K562 (cell line): ENCODE data around the gene FCGBP. TPM values are rescaled to one million over a fixed set of nuclear protein-coding genes. Genes with fewer than 3 reads are reported as not detected.

Experiments
- ATAC-seq: fragments of 200-7000 bp; cut with Tn5 transposase; 3 replicates; pipeline ENCODE4 v1.9.1; 2020; ENCODE audit warnings: moderate library complexity
- BruUV-seq: library from RNA; stranded (reverse); fragments of 400-500 nt; replicated peaks from 2 replicates; lab custom pipeline; 2021; lab: Mats Ljungman, UMichigan
- CTCF ChIA-PET: fragments of 300-600 bp; formaldehyde crosslinking; extraction: SDS; loops from one replicate; lab custom pipeline; 2021; ENCODE audit warnings: low intra/inter-chr PET ratio; lab: Yijun Ruan, JAX
- POLR2A ChIA-PET: fragments of 300-600, 350-650 bp; sonication (Branson Sonifier 250); formaldehyde crosslinking; extraction: SDS; loops from one replicate; lab custom pipeline; 2021; ENCODE audit warnings: antibody characterized with exemption, inconsistent platforms; lab: Yijun Ruan, JAX
- DNase-seq, 4 experiments: peaks; one replicate each; pipeline versions ENCODE4 v3.0.0 to v3.0.0-alpha.2; 2011 to 2018; ENCODE audit warnings: low spot score in 3 of 4, mixed read lengths in 3 of 4; ENCODE audit errors: extremely low read depth in 1 of 4
- FAIRE-seq: peaks from 2 replicates; lab custom pipeline; 2011; peaks lifted over from hg19 to GRCh38; lab: Jason Lieb, UNC
- H2AFZ ChIP-seq: 2 replicates; pipeline ENCODE4 v1.6.0; 2011; ENCODE audit warnings: low read depth, low read length, control low read depth, inconsistent platforms
- H3K27ac ChIP-seq: fragments of 200-600 bp; 3 replicates; pipeline ENCODE4 v1.8.0; 2011; ENCODE audit warnings: low read depth, mild to moderate bottlenecking, control low read depth, inconsistent platforms, low read length, moderate library complexity, mixed read lengths; ENCODE audit errors: extremely low read depth
- H3K27me3 ChIP-seq, 2 experiments: fragments of 300-600 bp in 1 of 2; 2 replicates in 1 of 2; 3 replicates in 1 of 2; pipeline versions ENCODE4 v1.6.0 to v1.8.0; 2011; ENCODE audit warnings: inconsistent platforms in 2 of 2, low read length in 2 of 2, mild to moderate bottlenecking in 1 of 2, mixed read lengths in 1 of 2, moderate library complexity in 1 of 2; ENCODE audit not compliant: control insufficient read depth in 2 of 2, insufficient read depth in 2 of 2
- H3K36me3 ChIP-seq: fragments of 300-600 bp; 3 replicates; pipeline ENCODE4 v1.8.0; 2011; ENCODE audit warnings: mild to moderate bottlenecking, low read length, inconsistent platforms; ENCODE audit not compliant: control insufficient read depth, insufficient read depth
- H3K4me1 ChIP-seq, 2 experiments: fragments of 200-600 bp in 1 of 2; replicated peaks in 1 of 2; 2 replicates in 1 of 2; 3 replicates in 1 of 2; pipeline versions ENCODE4 v1.5.1 to v1.8.0; 2011; ENCODE audit warnings: inconsistent platforms in 2 of 2, low read length in 2 of 2, mild to moderate bottlenecking in 1 of 2, mixed read lengths in 1 of 2, moderate library complexity in 1 of 2; ENCODE audit not compliant: control insufficient read depth in 2 of 2, insufficient read depth in 2 of 2
- H3K4me2 ChIP-seq: 2 replicates; pipeline ENCODE4 v1.6.1; 2011; ENCODE audit warnings: low read length, control low read depth, inconsistent platforms, mixed read lengths; ENCODE audit not compliant: insufficient read depth
- H3K4me3 ChIP-seq: fragments of 200-600 bp; sonication (generic), shearing (Covaris generic); 2 replicates; pipeline ENCODE4 v1.5.1; 2016; ENCODE audit warnings: control low read depth, inconsistent platforms
- H3K79me2 ChIP-seq: fragments of 200-600 bp; 3 replicates; pipeline ENCODE4 v1.8.0; 2011; ENCODE audit warnings: low read length, inconsistent platforms; ENCODE audit not compliant: control insufficient read depth, insufficient read depth
- H3K9ac ChIP-seq, 2 experiments: 2 replicates each; pipeline versions ENCODE4 v1.6.0 to v1.6.1; 2011; ENCODE audit warnings: low read depth in 2 of 2, low read length in 2 of 2, control low read depth in 1 of 2, inconsistent platforms in 1 of 2, mild to moderate bottlenecking in 1 of 2, mixed read lengths in 1 of 2; ENCODE audit not compliant: insufficient read depth in 1 of 2
- H3K9me1 ChIP-seq: one replicate; pipeline ENCODE4 v1.6.0; 2011; ENCODE audit warnings: inconsistent platforms, mild to moderate bottlenecking, low read length, moderate library complexity; ENCODE audit not compliant: control insufficient read depth, insufficient read depth
- H3K9me3 ChIP-seq: replicated peaks from 2 replicates; pipeline ENCODE4 v1.5.1; 2011; ENCODE audit warnings: low read depth, low read length, inconsistent platforms; ENCODE audit not compliant: control insufficient read depth, insufficient read depth
- H4K20me1 ChIP-seq: replicated peaks from 2 replicates; pipeline ENCODE4 v1.6.1; 2011; ENCODE audit warnings: low read length, inconsistent platforms, mixed read lengths; ENCODE audit not compliant: control insufficient read depth, insufficient read depth
- NFXL1 ChIP-seq: fragments of 450-650 bp; formaldehyde crosslinking; IDR thresholded peaks from 2 replicates; pipeline ENCODE4 v1.4.0; 2021; ENCODE audit warnings: mild to moderate bottlenecking
- RBM22 ChIP-seq: fragments of 200-400 bp; formaldehyde crosslinking; IDR thresholded peaks from 2 replicates; pipeline ENCODE4 v1.6.1; 2018; ENCODE audit warnings: low read length, low read depth; ENCODE audit not compliant: poor library complexity, severe bottlenecking
- TRIM24 ChIP-seq, 2 experiments: fragments of 450-650 bp; IDR thresholded peaks; 2 replicates each; pipeline ENCODE4 v1.6.1; 2016
- TRIM28 ChIP-seq: fragments of 450-650 bp; IDR thresholded peaks from 2 replicates; pipeline ENCODE4 v1.6.1; 2017
- UBTF ChIP-seq, 2 experiments: IDR thresholded peaks; 2 replicates each; pipeline ENCODE4 v1.6.1; 2012; ENCODE audit warnings: improper control_type of control experiment in 2 of 2, low read depth in 2 of 2, low read length in 2 of 2, borderline replicate concordance in 1 of 2
- WGBS: fragments of 100-300 bp; shearing (Covaris generic); methylation state at CpG from one replicate; pipeline ENCODE4 v1.1.6; 2016; ENCODE audit warnings: low coverage, mixed read lengths; ENCODE audit not compliant: insufficient coverage; ENCODE audit errors: missing lambda C conversion rate; 5-methylcytosine and 5-hydroxymethylcytosine counted together
- in situ Hi-C: fragments of 300-500 bp; cut with MboI; formaldehyde crosslinking; loops from 4 replicates; pipeline ENCODE4 v1.15.0; 2018; ENCODE audit warnings: inconsistent platforms, mixed read lengths
- intact Hi-C: fragments of 100-400 bp; cut with micrococcal nuclease; formaldehyde crosslinking; loops from 2 replicates; pipeline ENCODE4 v1.14.2; 2022
- polyA plus RNA-seq, 8 experiments: library from polyadenylated mRNA; depleted of rRNA in 4 of 8; stranded (reverse) in 5 of 8; unstranded in 3 of 8; fragments of >200 nt; fragmentation: Nextera tagmentation in 2 of 8; fragmentation: Illumina TruSeq in 1 of 8; extraction: Ambion mirVana in 2 of 8; extraction: Trizol in 1 of 8; gene quantifications; 2 replicates each; pipeline versions ENCODE4 v1.2.1 to v1.2.3, GENCODE V29; 2011 to 2014; ENCODE audit warnings: inconsistent platforms in 1 of 8, missing spikeins in 1 of 8
- total RNA-seq, 7 experiments: library from RNA; depleted of rRNA in 6 of 7; stranded (reverse); fragments of >200 nt in 6 of 7; fragmentation: Illumina TruSeq in 2 of 7; extraction: Trizol in 2 of 7; gene quantifications; 2 replicates each; pipeline versions ENCODE4 v1.2.1 to v1.2.3, GENCODE V29; 2011 to 2021; ENCODE audit warnings: low replicate concordance in 1 of 7

The FCGBP gene
- total and polyA plus RNA-seq, 9 of the 15 experiments (the other 6 are each of a cell fraction or from before 2014, with no cell fraction given) = 0.01 to 1.5 (median 0.13) TPM; not detected in 4

GRCh38 chr19:39940221-39940833, 5.9 kb upstream of the FCGBP start:
- Histone ChIP-seq H2AFZ (no peak overlapping the region), H3K4me3 (no peak overlapping the region), H3K9ac (no peak overlapping the region), H3K4me1 (peaks cover 0 to 5% of the 10 kb centered on the region in 2 experiments; a peak in 2 of 5 replicates), H3K4me2 (no peak overlapping the region), H4K20me1 (no peaks in the 10 kb centered on the region), H3K36me3 (no peaks in the 10 kb centered on the region), H3K9me3 (no peaks in the 10 kb centered on the region; the same call in 1 of the 2 replicates), H3K27ac (no peak overlapping the region), H3K9me1 (no peaks in the 10 kb centered on the region), H3K27me3 (no peaks in the 10 kb centered on the region; a peak in 1 of 5 replicates), H3K79me2 (no peaks in the 10 kb centered on the region)
- TF ChIP-seq UBTF (IDR thresholded peaks at IDR 0.05; ENCODE audit: borderline replicate concordance in 1 of 2, low read depth in 2 of 2, low read length in 2 of 2) (no peak), TRIM24 (IDR thresholded peaks at IDR 0.05) (peak in 1 of 2 experiments; percentile 25; a peak in 1 of 4 replicates), RBM22 (no peak), NFXL1 (CRISPR knock-in tag) (no peak), TRIM28 (peak; percentile 61; the same call in 1 of the 2 replicates)
- CTCF ChIA-PET = no interaction called here
- 11% methylated on average over 1 of the region's 1 CpG for WGBS
- BruUV-seq = no TSS peak
- DNase-seq = no peak
- in situ Hi-C loops (no loop called here), intact Hi-C loops (no loop called here)
- no peak for ATAC-seq
- POLR2A ChIA-PET = interaction anchor here (0.6 to 0.7 kb wide), 3 partner anchors 25 to 95 kb away, joined by 3 to 4 read pairs (median 4); no protein-coding TSS in a partner anchor
- FAIRE-seq = no peak
